Upper lobe of left lung (tissue), 6 donors: ENCODE measurements around the gene CTCFL. TPM values are rescaled to one million over a fixed set of nuclear protein-coding genes. Genes with fewer than 3 reads are reported as not detected.

Experiments
- ATAC-seq, 2 donors: fragments of 200-7000 bp; cut with Tn5 transposase; one replicate each; pipeline ENCODE4 v1.9.1; 2022; ENCODE audit warnings: mild to moderate bottlenecking in 2 of 2, moderate library complexity in 2 of 2; ENCODE audit not compliant: low FRiP score in 2 of 2
- DNase-seq, 2 donors: peaks; one replicate each; pipeline ENCODE4 v3.0.0-alpha.2; 2019 to 2020
- H3K27ac ChIP-seq, 4 donors: fragments of 200-600 bp; sonication (generic); one replicate each; pipeline ENCODE4 v1.5.1; 2016 to 2019
- H3K27me3 ChIP-seq, 4 donors: fragments of 200-600 bp; sonication (generic); one replicate each; pipeline ENCODE4 v1.5.1; 2017 to 2019
- H3K36me3 ChIP-seq, 4 donors: fragments of 200-600 bp; sonication (generic); one replicate each; pipeline ENCODE4 v1.5.1; 2016 to 2019
- H3K4me1 ChIP-seq, 4 donors: fragments of 200-600 bp; sonication (generic); one replicate each; pipeline ENCODE4 v1.5.1; 2018 to 2019
- H3K4me3 ChIP-seq, 4 donors: fragments of 200-600 bp; sonication (generic); one replicate each; pipeline ENCODE4 v1.5.1; 2017 to 2019; ENCODE audit warnings: mild to moderate bottlenecking in 2 of 4, moderate library complexity in 1 of 4
- H3K9me3 ChIP-seq, 4 donors: fragments of 200-600 bp; sonication (generic); one replicate each; pipeline ENCODE4 v1.5.1; 2018 to 2019
- EP300 ChIP-seq, 4 donors: sonication (generic); formaldehyde crosslinking; IDR thresholded peaks; one replicate each; pipeline ENCODE4 v1.5.1; 2017; ENCODE audit warnings: antibody characterized with exemption in 4 of 4, control low read depth in 2 of 4
- POLR2A ChIP-seq, 4 donors: fragments of 450-650 bp; IDR thresholded peaks; one replicate each; pipeline ENCODE4 v1.5.1; 2016 to 2017; ENCODE audit warnings: antibody characterized with exemption in 4 of 4, mild to moderate bottlenecking in 2 of 4
- POLR2AphosphoS5 ChIP-seq, 2 donors: sonication (generic); formaldehyde crosslinking; IDR thresholded peaks; one replicate each; pipeline ENCODE4 v1.5.1; 2017; ENCODE audit warnings: antibody characterized with exemption in 2 of 2
- WGBS, 2 donors: methylation state at CpG; one replicate each; pipeline ENCODE4 v1.1.5; 2017 to 2018; 5-methylcytosine and 5-hydroxymethylcytosine counted together
- total RNA-seq, 6 donors: library from RNA; depleted of rRNA in 4 of 6; stranded (reverse); fragments of >200 nt in 4 of 6; gene quantifications; one replicate each; pipeline versions ENCODE4 v1.1.0 to v1.2.1, GENCODE V29; 2016 to 2021
- TF ChIP-seq, protein P1 (sequence below), 6 experiments: fragments of 450-650 bp in 4 of 6; fragments of 200-600 bp in 2 of 6; sonication (generic) in 2 of 6; IDR thresholded peaks; one replicate each; pipeline ENCODE4 v1.5.1; 2016 to 2019; ENCODE audit warnings: antibody characterized with exemption in 6 of 6
- donor health status: DM: no; HTN: no; CAD: no; lungs with moderate emphysema.
- donor health status: DM: no; HTN: yes; CAD: no; lungs with severe emphysema.

The CTCFL gene
- total RNA-seq, 6 donors from 2014 or later: 0.11 to 0.17 (median 0.14) TPM; not detected in 3

GRCh38 chr20:57499676-57500075 is 25.3 kb downstream of the CTCFL start:
- Histone ChIP-seq H3K4me1 (peaks cover 4 to 16% (median 12%) of the 10 kb centered on the region in 4 donors), H3K27me3 (no peaks in the 10 kb centered on the region), H3K27ac (no peak overlapping the region), H3K9me3 (no peaks in the 10 kb centered on the region), H3K36me3 (no peaks in the 10 kb centered on the region), H3K4me3 (no peak overlapping the region)
- no peak for DNase-seq
- ATAC-seq: no peak
- no peak for TF ChIP-seq EP300 (IDR thresholded peaks at IDR 0.05)
- 69 to 70% methylated on average over 14 of the region's 14 CpGs for WGBS, 2 donors

- DNase-seq: peak in 1 of 2 donors; percentile 49
- no peaks in the 10 kb centered on the region for H3K27me3 ChIP-seq
- peaks cover 4 to 20% (median 14%) of the 10 kb centered on the region in 4 donors for H3K4me1 ChIP-seq
- 39 to 41% methylated on average over 19 to 20 of the region's 20 CpGs for WGBS, 2 donors
- H3K9me3 ChIP-seq: no peaks in the 10 kb centered on the region
- no peak overlapping the region for H3K4me3 ChIP-seq
- no peak for ATAC-seq
- no peak overlapping the region for H3K27ac ChIP-seq
- TF ChIP-seq EP300 (IDR thresholded peaks at IDR 0.05): no peak
- TF ChIP-seq POLR2A (IDR thresholded peaks at IDR 0.05): no peak
- TF ChIP-seq, protein P1, sequence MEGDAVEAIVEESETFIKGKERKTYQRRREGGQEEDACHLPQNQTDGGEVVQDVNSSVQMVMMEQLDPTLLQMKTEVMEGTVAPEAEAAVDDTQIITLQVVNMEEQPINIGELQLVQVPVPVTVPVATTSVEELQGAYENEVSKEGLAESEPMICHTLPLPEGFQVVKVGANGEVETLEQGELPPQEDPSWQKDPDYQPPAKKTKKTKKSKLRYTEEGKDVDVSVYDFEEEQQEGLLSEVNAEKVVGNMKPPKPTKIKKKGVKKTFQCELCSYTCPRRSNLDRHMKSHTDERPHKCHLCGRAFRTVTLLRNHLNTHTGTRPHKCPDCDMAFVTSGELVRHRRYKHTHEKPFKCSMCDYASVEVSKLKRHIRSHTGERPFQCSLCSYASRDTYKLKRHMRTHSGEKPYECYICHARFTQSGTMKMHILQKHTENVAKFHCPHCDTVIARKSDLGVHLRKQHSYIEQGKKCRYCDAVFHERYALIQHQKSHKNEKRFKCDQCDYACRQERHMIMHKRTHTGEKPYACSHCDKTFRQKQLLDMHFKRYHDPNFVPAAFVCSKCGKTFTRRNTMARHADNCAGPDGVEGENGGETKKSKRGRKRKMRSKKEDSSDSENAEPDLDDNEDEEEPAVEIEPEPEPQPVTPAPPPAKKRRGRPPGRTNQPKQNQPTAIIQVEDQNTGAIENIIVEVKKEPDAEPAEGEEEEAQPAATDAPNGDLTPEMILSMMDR (IDR thresholded peaks at IDR 0.05): peak in 1 of 6 experiments; percentile 13
- no peak for TF ChIP-seq POLR2AphosphoS5 (IDR thresholded peaks at IDR 0.05)
- no peaks in the 10 kb centered on the region for H3K36me3 ChIP-seq
Measured at GRCh38 chr20:57498425-57499400, 26.2 kb downstream of the CTCFL start.

DNA sequence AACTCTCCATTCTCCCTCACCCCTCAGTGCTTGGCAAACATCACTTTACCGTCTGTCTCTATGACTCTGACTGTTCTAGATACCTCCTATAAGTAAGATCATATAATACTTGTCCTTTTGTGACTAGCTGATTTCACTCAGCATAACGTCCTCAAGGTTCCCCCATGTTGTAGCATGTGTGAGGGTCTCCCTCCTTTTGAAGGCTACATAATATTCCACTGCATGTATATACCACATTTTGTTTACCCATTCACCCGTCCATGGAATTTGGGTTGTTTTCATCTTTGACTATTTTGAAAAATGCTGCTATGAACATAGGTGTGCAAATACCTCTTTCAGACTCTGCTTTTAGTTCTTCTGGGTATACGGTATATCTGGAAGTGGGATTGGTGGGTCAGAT is 28.3 kb downstream of the CTCFL start:
- Histone ChIP-seq H3K9me3 (no peaks in the 10 kb centered on the region), H3K27ac (no peak overlapping the region), H3K36me3 (no peaks in the 10 kb centered on the region), H3K4me3 (no peak overlapping the region), H3K27me3 (no peaks in the 10 kb centered on the region), H3K4me1 (peaks cover 0 to 20% (median 12%) of the 10 kb centered on the region in 4 donors)
- no peak for ATAC-seq
- TF ChIP-seq, protein P1 (IDR thresholded peaks at IDR 0.05): no peak
- no peak for TF ChIP-seq EP300 (IDR thresholded peaks at IDR 0.05)
- TF ChIP-seq POLR2AphosphoS5 (IDR thresholded peaks at IDR 0.05): no peak
- no peak for TF ChIP-seq POLR2A (IDR thresholded peaks at IDR 0.05)
- no peak for DNase-seq
- 89 to 91% methylated on average over 4 of the region's 4 CpGs for WGBS, 2 donors

- Histone ChIP-seq H3K4me1 (peaks cover 0 to 20% (median 12%) of the 10 kb centered on the region in 4 donors), H3K27ac (no peak overlapping the region), H3K36me3 (no peaks in the 10 kb centered on the region), H3K9me3 (no peaks in the 10 kb centered on the region), H3K27me3 (no peaks in the 10 kb centered on the region), H3K4me3 (no peak overlapping the region)
- WGBS, 2 donors: 76 to 77% methylated on average over 11 of the region's 11 CpGs
- TF ChIP-seq POLR2A (IDR thresholded peaks at IDR 0.05): no peak
- TF ChIP-seq EP300 (IDR thresholded peaks at IDR 0.05): no peak
- TF ChIP-seq POLR2AphosphoS5 (IDR thresholded peaks at IDR 0.05): no peak
- TF ChIP-seq, protein P1 (IDR thresholded peaks at IDR 0.05): no peak
- ATAC-seq: no peak
- no peak for DNase-seq
Measured at GRCh38 chr20:57495978-57496377, 29.0 kb downstream of the CTCFL start.

GRCh38 chr20:57493091-57493615 is 31.8 kb downstream of the CTCFL start:
- 86 to 87% methylated on average over 9 to 10 of the region's 10 CpGs for WGBS, 2 donors
- ATAC-seq (no peak), DNase-seq (peak in 1 of 2 donors; percentile 30)
- H3K4me3 ChIP-seq: no peak overlapping the region
- TF ChIP-seq EP300 (IDR thresholded peaks at IDR 0.05): no peak
- TF ChIP-seq POLR2A (IDR thresholded peaks at IDR 0.05): no peak
- TF ChIP-seq POLR2AphosphoS5 (IDR thresholded peaks at IDR 0.05): no peak
- TF ChIP-seq, protein P1 (IDR thresholded peaks at IDR 0.05): no peak
- no peaks in the 10 kb centered on the region for H3K36me3 ChIP-seq
- H3K4me1 ChIP-seq: peaks cover 0 to 9% (median 5%) of the 10 kb centered on the region in 4 donors
- no peaks in the 10 kb centered on the region for H3K27me3 ChIP-seq
- H3K9me3 ChIP-seq: no peaks in the 10 kb centered on the region
- H3K27ac ChIP-seq: no peak overlapping the region
